Loucy (cell line): ENCODE results near the gene SF3B4.

Experiments
- EZH2phosphoT487 ChIP-seq: fragments of 200-600 bp; IDR thresholded peaks from 2 replicates; pipeline ENCODE4 v1.6.1; 2018; ENCODE audit warnings: antibody characterized with exemption, mild to moderate bottlenecking, moderate library complexity, borderline replicate concordance
- TF ChIP-seq, protein P1 (sequence below): fragments of 200-600 bp; sonication (generic); conservative IDR thresholded peaks from 2 replicates; pipeline ENCODE4 v1.5.1; 2014; ENCODE audit warnings: mild to moderate bottlenecking, antibody characterized with exemption, low read length

DNA sequence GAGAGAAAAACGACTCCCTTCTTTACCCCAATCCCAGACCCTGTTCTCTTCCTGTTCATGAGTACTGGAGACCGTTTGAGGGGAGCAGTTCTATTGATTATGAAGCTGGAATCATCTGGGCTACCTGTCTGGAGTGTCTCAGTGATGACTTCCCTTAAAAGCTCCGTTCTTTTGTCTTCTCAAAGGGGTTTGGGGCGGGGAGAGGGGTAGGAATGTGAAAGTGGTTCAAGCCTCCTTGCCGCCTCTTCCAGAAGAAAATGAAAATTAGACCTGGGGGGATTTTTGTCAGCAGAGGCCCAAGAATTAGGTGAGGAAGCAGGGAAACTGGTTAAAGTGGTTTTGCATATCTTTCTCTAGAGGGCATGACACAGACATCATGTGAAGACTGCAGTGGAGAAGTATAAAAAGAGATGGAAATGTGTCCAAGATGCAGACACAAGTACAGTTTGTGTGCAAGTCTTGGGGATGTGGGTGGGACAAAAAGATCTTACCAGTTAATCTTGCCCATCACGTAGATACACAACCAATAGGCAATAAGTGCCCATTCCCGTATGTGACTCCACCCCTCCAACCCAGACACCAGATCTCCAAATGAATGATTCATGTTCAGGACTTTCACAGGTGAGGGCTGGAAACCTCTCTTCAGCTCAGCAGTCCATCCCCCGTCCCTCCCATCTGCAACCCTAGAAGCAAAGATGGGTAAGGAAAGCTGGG lies 9.5 kb upstream of the SF3B4 start:
- TF ChIP-seq, protein P1, sequence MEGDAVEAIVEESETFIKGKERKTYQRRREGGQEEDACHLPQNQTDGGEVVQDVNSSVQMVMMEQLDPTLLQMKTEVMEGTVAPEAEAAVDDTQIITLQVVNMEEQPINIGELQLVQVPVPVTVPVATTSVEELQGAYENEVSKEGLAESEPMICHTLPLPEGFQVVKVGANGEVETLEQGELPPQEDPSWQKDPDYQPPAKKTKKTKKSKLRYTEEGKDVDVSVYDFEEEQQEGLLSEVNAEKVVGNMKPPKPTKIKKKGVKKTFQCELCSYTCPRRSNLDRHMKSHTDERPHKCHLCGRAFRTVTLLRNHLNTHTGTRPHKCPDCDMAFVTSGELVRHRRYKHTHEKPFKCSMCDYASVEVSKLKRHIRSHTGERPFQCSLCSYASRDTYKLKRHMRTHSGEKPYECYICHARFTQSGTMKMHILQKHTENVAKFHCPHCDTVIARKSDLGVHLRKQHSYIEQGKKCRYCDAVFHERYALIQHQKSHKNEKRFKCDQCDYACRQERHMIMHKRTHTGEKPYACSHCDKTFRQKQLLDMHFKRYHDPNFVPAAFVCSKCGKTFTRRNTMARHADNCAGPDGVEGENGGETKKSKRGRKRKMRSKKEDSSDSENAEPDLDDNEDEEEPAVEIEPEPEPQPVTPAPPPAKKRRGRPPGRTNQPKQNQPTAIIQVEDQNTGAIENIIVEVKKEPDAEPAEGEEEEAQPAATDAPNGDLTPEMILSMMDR = no peak
- no peak for TF ChIP-seq EZH2phosphoT487
